A549 (cell line): Measurements from ENCODE around the gene ZNF654. TPM values are rescaled to one million over a fixed set of nuclear protein-coding genes. Genes with fewer than 3 reads are reported as not detected.
A peak's percentile ranks its signal among the peaks of the same experiment; 100 is the strongest.

Source experiments
- ATAC-seq, 2 experiments: fragments of 200-7000 bp in 1 of 2; fragments of >200 bp in 1 of 2; cut with Nextera tagmentation in 1 of 2; cut with Tn5 transposase in 1 of 2; 3 replicates each; pipeline versions ENCODE4 v1.8.0 to v1.9.1; 2018 to 2020; ENCODE audit warnings: mild to moderate bottlenecking in 1 of 2, moderate library complexity in 1 of 2
- CTCF ChIA-PET: fragments of 300-600 bp; sonication (Branson Sonifier 250); formaldehyde crosslinking; extraction: SDS; loops from one replicate; lab custom pipeline; 2021; ENCODE audit warnings: antibody characterized with exemption, inconsistent platforms; lab: Yijun Ruan, JAX
- POLR2A ChIA-PET: fragments of 350-600 bp; formaldehyde crosslinking; extraction: SDS; loops from one replicate; lab custom pipeline; 2021; ENCODE audit warnings: antibody characterized with exemption, inconsistent platforms; lab: Yijun Ruan, JAX
- DNase-seq, 2 experiments: peaks; one replicate each; pipeline versions ENCODE4 v3.0.0 to v3.0.0-alpha.2; 2011 to 2016; ENCODE audit warnings: low read depth in 1 of 2, low spot score in 1 of 2
- FAIRE-seq: peaks from 2 replicates; lab custom pipeline; 2011; peaks lifted over from hg19 to GRCh38; lab: Jason Lieb, UNC
- H3K27ac ChIP-seq, 2 experiments: fragments of >200 bp; sonication (Bioruptor Twin); formaldehyde crosslinking; 3 replicates each; pipeline ENCODE4 v1.5.1; 2016 to 2017
- H3K4me1 ChIP-seq: fragments of >200 bp; sonication (Bioruptor Twin); formaldehyde crosslinking; 3 replicates; pipeline ENCODE4 v1.6.1; 2016
- H3K4me2 ChIP-seq: fragments of >200 bp; sonication (Bioruptor Twin); formaldehyde crosslinking; 3 replicates; pipeline ENCODE4 v1.6.1; 2016
- H3K4me3 ChIP-seq: fragments of >200 bp; sonication (Bioruptor Twin); formaldehyde crosslinking; 3 replicates; pipeline ENCODE4 v1.5.1; 2016
- H3K9me3 ChIP-seq: fragments of >200 bp; sonication (Bioruptor Twin); formaldehyde crosslinking; 3 replicates; pipeline ENCODE4 v1.6.1; 2016
- CBX2 ChIP-seq: fragments of 200-600 bp; sonication (generic); IDR thresholded peaks from 2 replicates; pipeline ENCODE4 v1.6.1; 2016; ENCODE audit warnings: low read depth, mild to moderate bottlenecking, borderline replicate concordance
- CBX8 ChIP-seq: fragments of 200-600 bp; sonication (generic); IDR thresholded peaks from 2 replicates; pipeline ENCODE4 v1.6.1; 2016
- CHD2 ChIP-seq: fragments of 150-350 bp; IDR thresholded peaks from 2 replicates; pipeline ENCODE4 v1.6.1; 2014; ENCODE audit warnings: low read length; ENCODE audit not compliant: partially characterized antibody
- FOSB ChIP-seq: fragments of 250-450 bp; sonication (Bioruptor Pico); IDR thresholded peaks from 2 replicates; pipeline ENCODE4 v1.5.0; 2020; ENCODE audit warnings: mild to moderate bottlenecking, moderate library complexity
- JUNB ChIP-seq: fragments of >200 bp; sonication (Bioruptor Twin); formaldehyde crosslinking; IDR thresholded peaks from 2 replicates; pipeline ENCODE4 v1.6.1; 2016
- MYC ChIP-seq: IDR thresholded peaks from 2 replicates; pipeline ENCODE4 v1.6.1; 2012; ENCODE audit warnings: mild to moderate bottlenecking, inconsistent platforms, low read length, improper control_type of control experiment, borderline replicate concordance
- NR3C1 ChIP-seq: fragments of >200 bp; sonication (Bioruptor Twin); formaldehyde crosslinking; IDR thresholded peaks from 3 replicates; pipeline ENCODE4 v1.6.1; 2017
- POLR2AphosphoS2 ChIP-seq: conservative IDR thresholded peaks from 2 replicates; pipeline ENCODE4 v1.6.1; 2012; ENCODE audit warnings: low read length, improper control_type of control experiment, inconsistent platforms
- RAD21 ChIP-seq, 2 experiments: fragments of >200 bp in 1 of 2; sonication (Bioruptor Twin) in 1 of 2; formaldehyde crosslinking in 1 of 2; IDR thresholded peaks in 1 of 2; conservative IDR thresholded peaks in 1 of 2; 2 replicates in 1 of 2; 3 replicates in 1 of 2; pipeline ENCODE4 v1.6.1; 2012 to 2018; ENCODE audit warnings: inconsistent platforms in 1 of 2
- RFX5 ChIP-seq: fragments of 450-650 bp; IDR thresholded peaks from 2 replicates; pipeline ENCODE4 v1.7.1; 2014; ENCODE audit warnings: antibody characterized with exemption, mild to moderate bottlenecking, moderate library complexity
- TP53 ChIP-seq: fragments of 250-450 bp; sonication (Bioruptor Pico); IDR thresholded peaks from 2 replicates; pipeline ENCODE4 v1.5.0; 2021; ENCODE audit warnings: mild to moderate bottlenecking, moderate library complexity
- ZC3H11A ChIP-seq: fragments of 450-650 bp; IDR thresholded peaks from 2 replicates; pipeline ENCODE4 v1.6.1; 2014; ENCODE audit warnings: antibody characterized with exemption, mild to moderate bottlenecking
- ZNF302 ChIP-seq: fragments of 250-450 bp; sonication (Bioruptor Pico); IDR thresholded peaks from 2 replicates; pipeline ENCODE4 v1.9.0; 2021; ENCODE audit warnings: inconsistent platforms, mild to moderate bottlenecking, moderate library complexity
- WGBS: methylation state at CpG from one replicate; pipeline ENCODE4 v1.1.6; 2017; ENCODE audit errors: missing lambda C conversion rate; 5-methylcytosine and 5-hydroxymethylcytosine counted together
- polyA plus RNA-seq, 4 experiments: library from polyadenylated mRNA; depleted of rRNA in 3 of 4; stranded (reverse); fragments of >200 nt; fragmentation: RNase III in 1 of 4; extraction: RNeasy Plus Mini Kit Qiagen cat#74134 plus additional on column Dnase treatment in 1 of 4; gene quantifications; 2 replicates in 3 of 4; 3 replicates in 1 of 4; pipeline ENCODE4 v1.2.3, GENCODE V29; 2011 to 2017
- TF ChIP-seq, protein P1 (sequence below): fragments of 250-450 bp; sonication (Bioruptor Pico); IDR thresholded peaks from 2 replicates; pipeline ENCODE4 v1.5.0; 2020; ENCODE audit warnings: low read depth, mild to moderate bottlenecking, moderate library complexity
- TF ChIP-seq, protein P2 (sequence below): fragments of >200 bp; sonication (Bioruptor Twin); formaldehyde crosslinking; IDR thresholded peaks from 3 replicates; pipeline ENCODE4 v1.6.1; 2016
- TF ChIP-seq, protein P3 (sequence below): fragments of 250-450 bp; sonication (Bioruptor Pico); IDR thresholded peaks from 2 replicates; pipeline ENCODE4 v1.5.0; 2021; ENCODE audit warnings: mild to moderate bottlenecking, moderate library complexity, borderline replicate concordance
- TF ChIP-seq, protein P4 (sequence below): fragments of >200 bp; sonication (Bioruptor Twin); formaldehyde crosslinking; IDR thresholded peaks from 3 replicates; pipeline ENCODE4 v1.5.1; 2016
- TF ChIP-seq, protein P5 (sequence below): IDR thresholded peaks from 2 replicates; pipeline ENCODE4 v1.6.1; 2012
- TF ChIP-seq, protein P6 (sequence below): fragments of 200-600 bp; sonication (generic); IDR thresholded peaks from 2 replicates; pipeline ENCODE4 v1.6.1; 2016; ENCODE audit warnings: antibody characterized with exemption, mild to moderate bottlenecking, moderate library complexity

The ZNF654 gene
- polyA plus RNA-seq, 2 of the 4 experiments (the other 2 are of a cell fraction) = 3.2 to 4.4 TPM

DNA sequence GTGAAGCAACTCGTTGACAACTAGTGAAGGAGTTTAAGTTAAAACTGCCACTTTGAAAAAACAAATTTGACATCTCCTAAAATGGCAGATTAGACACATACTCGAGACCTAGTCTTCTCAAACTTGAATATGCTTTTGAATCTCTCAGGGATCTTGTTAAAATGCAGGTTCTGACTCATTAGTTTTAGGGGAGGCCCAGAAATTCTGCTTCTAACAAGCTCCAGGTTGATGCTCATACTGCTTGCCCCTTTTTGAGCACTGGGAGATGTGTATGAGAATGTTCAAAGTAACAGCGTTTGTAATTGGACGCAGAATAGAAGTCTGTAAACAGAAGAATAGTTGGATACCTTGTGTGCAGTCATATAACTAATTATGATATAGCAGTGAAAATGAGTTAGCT is 92.3 kb downstream of the ZNF654 start (continued):
- TF ChIP-seq, protein P1, sequence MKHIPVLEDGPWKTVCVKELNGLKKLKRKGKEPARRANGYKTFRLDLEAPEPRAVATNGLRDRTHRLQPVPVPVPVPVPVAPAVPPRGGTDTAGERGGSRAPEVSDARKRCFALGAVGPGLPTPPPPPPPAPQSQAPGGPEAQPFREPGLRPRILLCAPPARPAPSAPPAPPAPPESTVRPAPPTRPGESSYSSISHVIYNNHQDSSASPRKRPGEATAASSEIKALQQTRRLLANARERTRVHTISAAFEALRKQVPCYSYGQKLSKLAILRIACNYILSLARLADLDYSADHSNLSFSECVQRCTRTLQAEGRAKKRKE (CRISPR knock-in tag) = no peak
- TF ChIP-seq CBX8 (no peak), RAD21 (conservative IDR thresholded peaks at IDR 0.05 in 1 of 2, IDR thresholded peaks at IDR 0.05 in 1 of 2) (no peak), CBX2 (no peak), RFX5 (no peak), CHD2 (no peak), NR3C1 (no peak), ZNF302 (CRISPR knock-in tag) (no peak)
- TF ChIP-seq, protein P2, sequence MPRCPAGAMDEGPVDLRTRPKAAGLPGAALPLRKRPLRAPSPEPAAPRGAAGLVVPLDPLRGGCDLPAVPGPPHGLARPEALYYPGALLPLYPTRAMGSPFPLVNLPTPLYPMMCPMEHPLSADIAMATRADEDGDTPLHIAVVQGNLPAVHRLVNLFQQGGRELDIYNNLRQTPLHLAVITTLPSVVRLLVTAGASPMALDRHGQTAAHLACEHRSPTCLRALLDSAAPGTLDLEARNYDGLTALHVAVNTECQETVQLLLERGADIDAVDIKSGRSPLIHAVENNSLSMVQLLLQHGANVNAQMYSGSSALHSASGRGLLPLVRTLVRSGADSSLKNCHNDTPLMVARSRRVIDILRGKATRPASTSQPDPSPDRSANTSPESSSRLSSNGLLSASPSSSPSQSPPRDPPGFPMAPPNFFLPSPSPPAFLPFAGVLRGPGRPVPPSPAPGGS = no peak
- TF ChIP-seq, protein P3, sequence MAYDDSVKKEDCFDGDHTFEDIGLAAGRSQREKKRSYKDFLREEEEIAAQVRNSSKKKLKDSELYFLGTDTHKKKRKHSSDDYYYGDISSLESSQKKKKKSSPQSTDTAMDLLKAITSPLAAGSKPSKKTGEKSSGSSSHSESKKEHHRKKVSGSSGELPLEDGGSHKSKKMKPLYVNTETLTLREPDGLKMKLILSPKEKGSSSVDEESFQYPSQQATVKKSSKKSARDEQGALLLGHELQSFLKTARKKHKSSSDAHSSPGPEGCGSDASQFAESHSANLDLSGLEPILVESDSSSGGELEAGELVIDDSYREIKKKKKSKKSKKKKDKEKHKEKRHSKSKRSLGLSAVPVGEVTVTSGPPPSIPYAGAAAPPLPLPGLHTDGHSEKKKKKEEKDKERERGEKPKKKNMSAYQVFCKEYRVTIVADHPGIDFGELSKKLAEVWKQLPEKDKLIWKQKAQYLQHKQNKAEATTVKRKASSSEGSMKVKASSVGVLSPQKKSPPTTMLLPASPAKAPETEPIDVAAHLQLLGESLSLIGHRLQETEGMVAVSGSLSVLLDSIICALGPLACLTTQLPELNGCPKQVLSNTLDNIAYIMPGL = no peak

DNA sequence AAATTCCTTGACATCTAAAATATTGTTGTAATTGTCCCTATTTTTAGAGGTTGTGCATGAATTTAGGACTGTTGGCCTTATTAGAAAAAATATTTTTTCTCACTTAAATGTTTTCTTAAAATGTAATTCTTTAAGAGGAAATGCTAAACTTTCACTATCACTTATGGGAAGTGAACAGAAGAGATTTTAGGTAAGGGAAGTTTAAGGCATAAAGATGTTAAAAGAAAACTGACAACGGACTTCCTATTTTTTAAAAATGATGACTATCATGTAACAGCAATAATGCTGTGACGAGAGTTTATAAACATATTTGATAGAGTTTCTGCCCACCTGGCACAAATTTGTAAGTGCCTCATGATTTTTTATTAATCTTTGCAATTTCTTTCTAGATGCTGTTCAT is 93.8 kb downstream of the ZNF654 start:
- 94% methylated on average over 2 of the region's 2 CpGs for WGBS
- no peak overlapping the region for H3K27ac ChIP-seq
- no peak for ATAC-seq
- H3K4me1 ChIP-seq = peaks cover 14% of the 10 kb centered on the region; the same call in 2 of the 3 replicates
- no peak for DNase-seq
- TF ChIP-seq TP53 (CRISPR knock-in tag) (no peak), POLR2AphosphoS2 (no peak)
- CTCF ChIA-PET = no interaction called here
- POLR2A ChIA-PET = no interaction called here
- H3K9me3 ChIP-seq = no peaks in the 10 kb centered on the region
- H3K4me3 ChIP-seq = no peak overlapping the region
- H3K4me2 ChIP-seq = no peak overlapping the region
- no peak for FAIRE-seq

DNA sequence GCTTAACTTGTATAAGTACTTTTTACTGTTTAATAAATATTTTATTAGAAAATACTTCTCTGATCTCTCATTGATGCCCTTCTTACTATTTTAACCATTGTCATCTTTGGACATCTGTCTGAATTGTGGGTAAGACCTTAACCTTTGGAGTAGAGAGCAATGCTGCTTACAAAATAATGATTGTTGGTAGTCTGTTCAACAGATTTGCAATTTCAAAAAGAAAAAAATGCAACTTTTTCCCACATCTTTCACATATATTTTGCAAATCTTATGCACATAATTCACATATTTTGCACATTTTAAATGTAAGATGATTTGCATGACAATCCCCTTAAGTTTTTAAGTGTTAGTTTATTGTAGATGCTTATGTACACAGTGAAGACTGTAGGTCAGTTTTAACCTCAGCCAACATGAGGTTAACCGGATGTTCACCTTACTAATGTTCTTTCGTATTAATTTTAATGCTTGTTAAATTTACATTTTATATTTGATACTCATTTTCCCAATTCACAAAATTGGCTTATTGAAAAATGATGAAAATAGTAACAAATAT is 107.4 kb downstream of the ZNF654 start:
- no peak for TF ChIP-seq JUNB
- TF ChIP-seq, protein P4, sequence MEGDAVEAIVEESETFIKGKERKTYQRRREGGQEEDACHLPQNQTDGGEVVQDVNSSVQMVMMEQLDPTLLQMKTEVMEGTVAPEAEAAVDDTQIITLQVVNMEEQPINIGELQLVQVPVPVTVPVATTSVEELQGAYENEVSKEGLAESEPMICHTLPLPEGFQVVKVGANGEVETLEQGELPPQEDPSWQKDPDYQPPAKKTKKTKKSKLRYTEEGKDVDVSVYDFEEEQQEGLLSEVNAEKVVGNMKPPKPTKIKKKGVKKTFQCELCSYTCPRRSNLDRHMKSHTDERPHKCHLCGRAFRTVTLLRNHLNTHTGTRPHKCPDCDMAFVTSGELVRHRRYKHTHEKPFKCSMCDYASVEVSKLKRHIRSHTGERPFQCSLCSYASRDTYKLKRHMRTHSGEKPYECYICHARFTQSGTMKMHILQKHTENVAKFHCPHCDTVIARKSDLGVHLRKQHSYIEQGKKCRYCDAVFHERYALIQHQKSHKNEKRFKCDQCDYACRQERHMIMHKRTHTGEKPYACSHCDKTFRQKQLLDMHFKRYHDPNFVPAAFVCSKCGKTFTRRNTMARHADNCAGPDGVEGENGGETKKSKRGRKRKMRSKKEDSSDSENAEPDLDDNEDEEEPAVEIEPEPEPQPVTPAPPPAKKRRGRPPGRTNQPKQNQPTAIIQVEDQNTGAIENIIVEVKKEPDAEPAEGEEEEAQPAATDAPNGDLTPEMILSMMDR = no peak
- TF ChIP-seq MYC = no peak
- TF ChIP-seq ZC3H11A = no peak
- TF ChIP-seq, protein P5, sequence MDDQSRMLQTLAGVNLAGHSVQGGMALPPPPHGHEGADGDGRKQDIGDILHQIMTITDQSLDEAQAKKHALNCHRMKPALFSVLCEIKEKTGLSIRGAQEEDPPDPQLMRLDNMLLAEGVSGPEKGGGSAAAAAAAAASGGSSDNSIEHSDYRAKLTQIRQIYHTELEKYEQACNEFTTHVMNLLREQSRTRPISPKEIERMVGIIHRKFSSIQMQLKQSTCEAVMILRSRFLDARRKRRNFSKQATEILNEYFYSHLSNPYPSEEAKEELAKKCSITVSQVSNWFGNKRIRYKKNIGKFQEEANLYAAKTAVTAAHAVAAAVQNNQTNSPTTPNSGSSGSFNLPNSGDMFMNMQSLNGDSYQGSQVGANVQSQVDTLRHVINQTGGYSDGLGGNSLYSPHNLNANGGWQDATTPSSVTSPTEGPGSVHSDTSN = no peak
- TF ChIP-seq, protein P6, sequence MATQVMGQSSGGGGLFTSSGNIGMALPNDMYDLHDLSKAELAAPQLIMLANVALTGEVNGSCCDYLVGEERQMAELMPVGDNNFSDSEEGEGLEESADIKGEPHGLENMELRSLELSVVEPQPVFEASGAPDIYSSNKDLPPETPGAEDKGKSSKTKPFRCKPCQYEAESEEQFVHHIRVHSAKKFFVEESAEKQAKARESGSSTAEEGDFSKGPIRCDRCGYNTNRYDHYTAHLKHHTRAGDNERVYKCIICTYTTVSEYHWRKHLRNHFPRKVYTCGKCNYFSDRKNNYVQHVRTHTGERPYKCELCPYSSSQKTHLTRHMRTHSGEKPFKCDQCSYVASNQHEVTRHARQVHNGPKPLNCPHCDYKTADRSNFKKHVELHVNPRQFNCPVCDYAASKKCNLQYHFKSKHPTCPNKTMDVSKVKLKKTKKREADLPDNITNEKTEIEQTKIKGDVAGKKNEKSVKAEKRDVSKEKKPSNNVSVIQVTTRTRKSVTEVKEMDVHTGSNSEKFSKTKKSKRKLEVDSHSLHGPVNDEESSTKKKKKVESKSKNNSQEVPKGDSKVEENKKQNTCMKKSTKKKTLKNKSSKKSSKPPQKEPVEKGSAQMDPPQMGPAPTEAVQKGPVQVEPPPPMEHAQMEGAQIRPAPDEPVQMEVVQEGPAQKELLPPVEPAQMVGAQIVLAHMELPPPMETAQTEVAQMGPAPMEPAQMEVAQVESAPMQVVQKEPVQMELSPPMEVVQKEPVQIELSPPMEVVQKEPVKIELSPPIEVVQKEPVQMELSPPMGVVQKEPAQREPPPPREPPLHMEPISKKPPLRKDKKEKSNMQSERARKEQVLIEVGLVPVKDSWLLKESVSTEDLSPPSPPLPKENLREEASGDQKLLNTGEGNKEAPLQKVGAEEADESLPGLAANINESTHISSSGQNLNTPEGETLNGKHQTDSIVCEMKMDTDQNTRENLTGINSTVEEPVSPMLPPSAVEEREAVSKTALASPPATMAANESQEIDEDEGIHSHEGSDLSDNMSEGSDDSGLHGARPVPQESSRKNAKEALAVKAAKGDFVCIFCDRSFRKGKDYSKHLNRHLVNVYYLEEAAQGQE = no peak
- no peak for TF ChIP-seq FOSB (CRISPR knock-in tag)
- peak; percentile 49 for FAIRE-seq
- Histone ChIP-seq H3K4me2 (no peak overlapping the region), H3K4me3 (no peak overlapping the region), H3K27ac (no peak overlapping the region), H3K9me3 (no peaks in the 10 kb centered on the region), H3K4me1 (no peaks in the 10 kb centered on the region)
- 95% methylated on average over 2 of the region's 2 CpGs for WGBS
- CTCF ChIA-PET = no interaction called here
- POLR2A ChIA-PET = no interaction called here
- DNase-seq = no peak
- no peak for ATAC-seq
